GM18508 (cell line): ENCODE measurements around the gene CLEC11A.
"Not testable (repeated sequence)": the region's sequence is repeated elsewhere in the genome, so short reads cannot be mapped to it uniquely, and the experiment has no call there.

Source experiments
- ATAC-seq: cut with Tn5 transposase; IDR thresholded peaks from one replicate; pipeline ENCODE4 v1.9.1; 2021; ENCODE audit warnings: moderate number of reproducible peaks; ENCODE audit not compliant: insufficient read depth, unreplicated experiment

Gene CLEC11A

GRCh38 chr19:50753879-50754278 is 30.7 kb downstream of the CLEC11A start:
- ATAC-seq: no peak

GRCh38 chr19:50756244-50756643 is 33.1 kb downstream of the CLEC11A start:
- not testable (repeated sequence) for ATAC-seq

GRCh38 chr19:50757624-50758023 is 34.5 kb downstream of the CLEC11A start:
- not testable (repeated sequence) for ATAC-seq

GRCh38 chr19:50759076-50759475 is 35.9 kb downstream of the CLEC11A start:
- not testable (repeated sequence) for ATAC-seq

GRCh38 chr19:50759886-50760285 is 36.7 kb downstream of the CLEC11A start:
- no peak for ATAC-seq

GRCh38 chr19:50761501-50761900 is 38.3 kb downstream of the CLEC11A start:
- not testable (repeated sequence) for ATAC-seq

- not testable (repeated sequence) for ATAC-seq
These were observed 40.4 kb downstream of the CLEC11A start for GRCh38 chr19:50763521-50763920.

GRCh38 chr19:50764409-50764808 is 41.2 kb downstream of the CLEC11A start:
- no peak for ATAC-seq

GRCh38 chr19:50766746-50767145 is 43.6 kb downstream of the CLEC11A start:
- ATAC-seq: not testable (repeated sequence)

GRCh38 chr19:50767263-50767662 is 44.1 kb downstream of the CLEC11A start:
- ATAC-seq: not testable (repeated sequence)

GRCh38 chr19:50768277-50768676 is 45.1 kb downstream of the CLEC11A start:
- ATAC-seq: no peak

- ATAC-seq: not testable (repeated sequence)
These were observed 47.0 kb downstream of the CLEC11A start, which contains the start of gene GPR32 for GRCh38 chr19:50770164-50770563. Gene GPR32 (plus strand): TSS chr19:50770464. CDS start chr19:50770601, 137 bp downstream.

GRCh38 chr19:50770888-50771287 is 47.7 kb downstream of the CLEC11A start:
- no peak for ATAC-seq

GRCh38 chr19:50772476-50772875 is 49.3 kb downstream of the CLEC11A start:
- no peak for ATAC-seq

- not testable (repeated sequence) for ATAC-seq
These were observed 49.7 kb downstream of the CLEC11A start for GRCh38 chr19:50772912-50773311.

- ATAC-seq: not testable (repeated sequence)
These were observed 50.3 kb downstream of the CLEC11A start for GRCh38 chr19:50773454-50773853.
